NCI-H1694 (cell line): ENCODE results near the gene GPR156.

Experiments
- DNase-seq: peaks from one replicate; lab custom pipeline; 2025; lab: John Stamatoyannopoulos, UW

Gene GPR156

GRCh38 chr3:120196333-120196732 lies 88.7 kb downstream of the GPR156 start:
- no peak for DNase-seq

- no peak for DNase-seq
Observed at GRCh38 chr3:120193554-120193953, 91.5 kb downstream of the GPR156 start.

- no peak for DNase-seq
Observed at GRCh38 chr3:120192579-120192978, 92.4 kb downstream of the GPR156 start.

GRCh38 chr3:120192159-120192558 lies 92.9 kb downstream of the GPR156 start:
- no peak for DNase-seq

GRCh38 chr3:120182613-120183511 lies 102.2 kb downstream of the GPR156 start:
- no peak for DNase-seq

GRCh38 chr3:120181632-120182031 lies 103.4 kb downstream of the GPR156 start:
- DNase-seq, result no peak

- no peak for DNase-seq
Observed at GRCh38 chr3:120180731-120181412, 104.2 kb downstream of the GPR156 start.

GRCh38 chr3:120177707-120178306 lies 107.2 kb downstream of the GPR156 start:
- DNase-seq, result no peak

GRCh38 chr3:120177151-120177550 lies 107.9 kb downstream of the GPR156 start:
- no peak for DNase-seq

GRCh38 chr3:120174811-120175539 lies 110.0 kb downstream of the GPR156 start:
- DNase-seq, result no peak

GRCh38 chr3:120173056-120173675 lies 111.9 kb downstream of the GPR156 start:
- DNase-seq, result no peak

GRCh38 chr3:120172070-120172469 lies 113.0 kb downstream of the GPR156 start:
- no peak for DNase-seq

GRCh38 chr3:120171134-120171873 lies 113.7 kb downstream of the GPR156 start:
- no peak for DNase-seq

- DNase-seq, result no peak
Observed at GRCh38 chr3:120170223-120170622, 114.8 kb downstream of the GPR156 start.

GRCh38 chr3:120169407-120169806 lies 115.6 kb downstream of the GPR156 start:
- DNase-seq, result no peak

GRCh38 chr3:120168611-120169010 lies 116.4 kb downstream of the GPR156 start:
- no peak for DNase-seq

- DNase-seq, result no peak
Observed at GRCh38 chr3:120168038-120168437, 117.0 kb downstream of the GPR156 start.

- DNase-seq, result no peak
Observed at GRCh38 chr3:120167488-120167887, 117.5 kb downstream of the GPR156 start.

GRCh38 chr3:120163816-120164215 lies 121.2 kb downstream of the GPR156 start:
- no peak for DNase-seq

GRCh38 chr3:120163026-120163425 lies 122.0 kb downstream of the GPR156 start:
- no peak for DNase-seq

- DNase-seq, result no peak
Observed at GRCh38 chr3:120162400-120162799, 122.6 kb downstream of the GPR156 start.
